HepG2 (cell line): Measurements from ENCODE around the gene KANSL1L. TPM values are rescaled to one million over a fixed set of nuclear protein-coding genes. Genes with fewer than 3 reads are reported as not detected.
A peak's percentile ranks its signal among the peaks of the same experiment; 100 is the strongest.

Source experiments
- ATAC-seq: fragments of 200-7000 bp; cut with Tn5 transposase; 3 replicates; pipeline ENCODE4 v1.9.1; 2020; ENCODE audit warnings: mild to moderate bottlenecking, moderate library complexity
- BruUV-seq: library from RNA; stranded (reverse); fragments of 400-500 nt; replicated peaks from 2 replicates; lab custom pipeline; 2021; lab: Mats Ljungman, UMichigan
- CTCF ChIA-PET: fragments of 300-600 bp; formaldehyde crosslinking; extraction: SDS; loops from one replicate; lab custom pipeline; 2021; ENCODE audit warnings: low total read pairs, inconsistent platforms, low intra/inter-chr PET ratio; lab: Yijun Ruan, JAX
- POLR2A ChIA-PET: fragments of 350-600 bp; sonication (Branson Sonifier 250); formaldehyde crosslinking; loops from one replicate; lab custom pipeline; 2020; ENCODE audit warnings: antibody characterized with exemption, inconsistent platforms; lab: Yijun Ruan, JAX
- DNase-seq: peaks from one replicate; pipeline ENCODE4 v3.0.0-alpha.2; 2015; ENCODE audit warnings: low spot score
- FAIRE-seq: peaks from 3 replicates; lab custom pipeline; 2011; peaks lifted over from hg19 to GRCh38; lab: Jason Lieb, UNC
- H2AFZ ChIP-seq: one replicate; pipeline ENCODE4 v1.6.1; 2011; ENCODE audit warnings: low read length, inconsistent platforms
- H3K27ac ChIP-seq: fragments of 300-600 bp; 3 replicates; pipeline ENCODE4 v1.8.0; 2011; ENCODE audit warnings: mixed run types, mild to moderate bottlenecking, mixed read lengths, low read length, inconsistent platforms; ENCODE audit not compliant: insufficient read depth; ENCODE audit errors: extremely low read length
- H3K27me3 ChIP-seq, 2 experiments: fragments of 200-600 bp in 1 of 2; 2 replicates in 1 of 2; 3 replicates in 1 of 2; pipeline versions ENCODE4 v1.6.0 to v1.8.0; 2011; ENCODE audit warnings: low read length in 2 of 2, mild to moderate bottlenecking in 2 of 2, moderate library complexity in 2 of 2, inconsistent platforms in 1 of 2; ENCODE audit not compliant: insufficient read depth in 2 of 2, control insufficient read depth in 1 of 2
- H3K36me3 ChIP-seq, 2 experiments: fragments of 200-600 bp in 1 of 2; replicated peaks in 1 of 2; 2 replicates in 1 of 2; 3 replicates in 1 of 2; pipeline versions ENCODE4 v1.5.1 to v1.8.0; 2011; ENCODE audit warnings: low read length in 2 of 2, inconsistent platforms in 1 of 2; ENCODE audit not compliant: insufficient read depth in 2 of 2, control insufficient read depth in 1 of 2
- H3K4me1 ChIP-seq: 2 replicates; pipeline ENCODE4 v1.5.1; 2012; ENCODE audit warnings: low read length, inconsistent platforms; ENCODE audit not compliant: insufficient read depth
- H3K4me2 ChIP-seq: 2 replicates; pipeline ENCODE4 v1.6.0; 2011; ENCODE audit warnings: low read depth, low read length, inconsistent platforms
- H3K4me3 ChIP-seq, 3 experiments: fragments of 200-600 bp in 1 of 3; sonication (generic), shearing (Covaris generic) in 1 of 3; replicated peaks in 1 of 3; 2 replicates each; pipeline ENCODE4 v1.5.1; 2011 to 2016; ENCODE audit warnings: low read length in 3 of 3, inconsistent platforms in 2 of 3, low read depth in 2 of 3, mild to moderate bottlenecking in 2 of 3, control low read depth in 1 of 3, mixed read lengths in 1 of 3; ENCODE audit not compliant: insufficient read depth in 1 of 3
- H3K79me2 ChIP-seq: one replicate; pipeline ENCODE4 v1.6.1; 2011; ENCODE audit warnings: low read length, inconsistent platforms; ENCODE audit not compliant: insufficient read depth
- H3K9ac ChIP-seq: 2 replicates; pipeline ENCODE4 v1.6.0; 2011; ENCODE audit warnings: mild to moderate bottlenecking, low read depth, low read length, inconsistent platforms; ENCODE audit not compliant: insufficient read depth
- H3K9me3 ChIP-seq: 2 replicates; pipeline ENCODE4 v1.5.1; 2012; ENCODE audit warnings: mild to moderate bottlenecking, low read length
- H4K20me1 ChIP-seq: 2 replicates; pipeline ENCODE4 v1.6.0; 2011; ENCODE audit warnings: inconsistent platforms, mild to moderate bottlenecking, low read length, moderate library complexity; ENCODE audit not compliant: insufficient read depth
- ASH2L ChIP-seq: fragments of 300-600, 200-600 bp; sonication (generic); IDR thresholded peaks from 2 replicates; pipeline ENCODE4 v1.7.0; 2017; ENCODE audit warnings: low read depth, mild to moderate bottlenecking, moderate library complexity, mixed read lengths, low read length; ENCODE audit not compliant: insufficient read length
- ATF1 ChIP-seq: IDR thresholded peaks from 2 replicates; pipeline ENCODE4 v1.6.1; 2016; ENCODE audit warnings: mild to moderate bottlenecking, control low read depth
- EED ChIP-seq: sonication (generic); formaldehyde crosslinking; IDR thresholded peaks from 2 replicates; pipeline ENCODE4 v1.5.0; 2020; ENCODE audit warnings: mild to moderate bottlenecking, missing genetic modification reagents
- HNRNPK ChIP-seq: fragments of 200-400 bp; formaldehyde crosslinking; IDR thresholded peaks from 2 replicates; pipeline ENCODE4 v1.6.1; 2018; ENCODE audit warnings: low read length, low read depth, moderate library complexity, mild to moderate bottlenecking; ENCODE audit not compliant: poor library complexity, severe bottlenecking
- MEIS2 ChIP-seq: sonication (generic); formaldehyde crosslinking; IDR thresholded peaks from 2 replicates; pipeline ENCODE4 v1.9.0; 2021; ENCODE audit warnings: mild to moderate bottlenecking, missing genetic modification reagents
- NFATC3 ChIP-seq: sonication (generic); formaldehyde crosslinking; IDR thresholded peaks from 2 replicates; pipeline ENCODE4 v1.5.1; 2020; ENCODE audit warnings: mild to moderate bottlenecking, missing genetic modification reagents
- NFIB ChIP-seq: sonication (generic); formaldehyde crosslinking; IDR thresholded peaks from 2 replicates; pipeline ENCODE4 v1.9.0; 2021; ENCODE audit warnings: missing genetic modification reagents, mild to moderate bottlenecking, borderline replicate concordance
- NR0B2 ChIP-seq: sonication (generic); formaldehyde crosslinking; IDR thresholded peaks from 2 replicates; pipeline ENCODE4 v1.4.0; 2020; ENCODE audit warnings: mild to moderate bottlenecking, missing genetic modification reagents
- SP1 ChIP-seq, 2 experiments: fragments of 450-650 bp in 1 of 2; sonication (generic) in 1 of 2; formaldehyde crosslinking in 1 of 2; IDR thresholded peaks; 2 replicates each; pipeline versions ENCODE4 v1.4.0 to v1.6.1; 2016 to 2020; ENCODE audit warnings: missing genetic modification reagents in 1 of 2
- SRY ChIP-seq: sonication (generic); formaldehyde crosslinking; IDR thresholded peaks from 2 replicates; pipeline ENCODE4 v1.8.0; 2022; ENCODE audit warnings: mild to moderate bottlenecking, missing genetic modification reagents
- THAP7 ChIP-seq: sonication (generic); formaldehyde crosslinking; IDR thresholded peaks from 2 replicates; pipeline ENCODE4 v1.8.1; 2023; ENCODE audit warnings: mild to moderate bottlenecking, missing genetic modification reagents
- ZBTB2 ChIP-seq: sonication (generic); formaldehyde crosslinking; IDR thresholded peaks from 2 replicates; pipeline ENCODE4 v1.8.0; 2022; ENCODE audit warnings: low read depth, missing genetic modification reagents
- ZBTB46 ChIP-seq: sonication (generic); formaldehyde crosslinking; IDR thresholded peaks from 2 replicates; pipeline ENCODE4 v1.4.0; 2020; ENCODE audit warnings: mild to moderate bottlenecking, missing genetic modification reagents, borderline replicate concordance
- ZNF142 ChIP-seq: sonication (generic); formaldehyde crosslinking; IDR thresholded peaks from 2 replicates; pipeline ENCODE4 v1.4.0; 2020; ENCODE audit warnings: missing genetic modification reagents
- WGBS: methylation state at CpG from one replicate; pipeline ENCODE4 v1.1.6; 2017; ENCODE audit warnings: low lambda C conversion rate; 5-methylcytosine and 5-hydroxymethylcytosine counted together
- in situ Hi-C: cut with HindIII; loops from 2 replicates; pipeline ENCODE4 v1.10.0; 2017; ENCODE audit warnings: low pct_unique_long_range_greater_than_20kb; ENCODE audit not compliant: extremely low pct_ligation_motif_present
- intact Hi-C: fragments of 100-400 bp; cut with micrococcal nuclease; formaldehyde crosslinking; loops from one replicate; pipeline ENCODE4 v1.10.0; 2022; ENCODE audit not compliant: unreplicated experiment
- polyA plus RNA-seq, 8 experiments: library from polyadenylated mRNA; depleted of rRNA in 3 of 8; stranded (reverse) in 7 of 8; unstranded in 1 of 8; fragments of >200 nt; fragmentation: Illumina TruSeq in 4 of 8; extraction: Trizol in 4 of 8; gene quantifications; 2 replicates each; pipeline versions ENCODE4 v1.2.1 to v1.2.3, GENCODE V29; 2011 to 2016; ENCODE audit warnings: low read depth in 4 of 8, missing spikeins in 1 of 8, mixed read lengths in 1 of 8; ENCODE audit not compliant: insufficient read depth in 1 of 8
- total RNA-seq, 5 experiments: library from RNA; depleted of rRNA; stranded (reverse); fragments of >200 nt; fragmentation: Illumina TruSeq; extraction: Trizol; gene quantifications; 2 replicates each; pipeline ENCODE4 v1.2.3, GENCODE V29; 2016; ENCODE audit warnings: low read depth in 1 of 5

KANSL1L gene
- total and polyA plus RNA-seq, 2 of the 13 experiments (the other 11 are each of a cell fraction or from before 2014, with no cell fraction given): 5.4 to 10.3 TPM

GRCh38 chr2:210050885-210051284 lies 120.3 kb downstream of the KANSL1L start:
- CTCF ChIA-PET: no interaction called here
- TF ChIP-seq SP1 (IDR thresholded peaks at IDR 0.05) (no peak), SP1 (CRISPR knock-in tag; IDR thresholded peaks at IDR 0.05) (no peak), NFIB (no peak), EED (CRISPR knock-in tag) (no peak), THAP7 (CRISPR knock-in tag) (no peak), NR0B2 (no peak), MEIS2 (CRISPR knock-in tag) (no peak), HNRNPK (no peak), ATF1 (CRISPR knock-in tag) (no peak), ASH2L (no peak), ZNF142 (CRISPR knock-in tag) (no peak), NFATC3 (CRISPR knock-in tag) (no peak), ZBTB2 (CRISPR knock-in tag) (no peak), SRY (CRISPR knock-in tag) (no peak), ZBTB46 (CRISPR knock-in tag) (no peak)

More at GRCh38 chr2:210050885-210051284, 120.3 kb downstream of the KANSL1L start:
- no peak for DNase-seq
- POLR2A ChIA-PET: no interaction called here
- no peak overlapping the region for H3K27ac ChIP-seq
- H3K79me2 ChIP-seq: no peaks in the 10 kb centered on the region
- H2AFZ ChIP-seq: no peak overlapping the region
- in situ Hi-C loops (no loop called here), intact Hi-C loops (no loop called here)
- no peaks in the 10 kb centered on the region for H3K27me3 ChIP-seq
- BruUV-seq: no TSS peak
- H4K20me1 ChIP-seq: no peaks in the 10 kb centered on the region
- FAIRE-seq: no peak
- H3K4me3 ChIP-seq: no peak overlapping the region
- WGBS: 83% methylated on average over 1 of the region's 1 CpG
- peak; percentile 36; the same call in 2 of the 3 replicates for ATAC-seq
- H3K4me1 ChIP-seq: no peaks in the 10 kb centered on the region
- H3K9me3 ChIP-seq: peaks cover 17% of the 10 kb centered on the region
- no peak overlapping the region for H3K9ac ChIP-seq
- no peak overlapping the region for H3K4me2 ChIP-seq
- no peaks in the 10 kb centered on the region for H3K36me3 ChIP-seq
